ENCODE results near the gene PHEX.
A peak's percentile ranks its signal among the peaks of the same experiment; 100 is the strongest.

Gene PHEX

GRCh38 chrX:22184096-22184495 lies 152.0 kb downstream of the PHEX start:
- Histone ChIP-seq H3K79me1 (replicated peaks; ENCODE audit: low read length, poor library complexity, severe bottlenecking) (no peaks in the 10 kb centered on the region), H2BK120ac (ENCODE audit: low read depth, low read length) (no peak overlapping the region), H4K91ac (ENCODE audit: low read length) (no peak overlapping the region), H2AK5ac (ENCODE audit: low read length, severe bottlenecking) (no peak overlapping the region), H4K8ac (ENCODE audit: low read length) (no peak overlapping the region), H2BK5ac (ENCODE audit: low read depth, low read length, poor library complexity, severe bottlenecking) (no peak overlapping the region), H3K27ac (ENCODE audit: low read length, poor library complexity, severe bottlenecking) (no peak overlapping the region), H3K27me3 (ENCODE audit: control insufficient read depth in 1 of 2, insufficient read depth in 1 of 2, low read length in 2 of 2) (peaks cover 0 to 6% of the 10 kb centered on the region in 2 experiments), H3K4ac (ENCODE audit: low read depth in 1 of 2, low read length in 2 of 2) (no peak overlapping the region), H3K9ac (ENCODE audit: low read length) (no peak overlapping the region), H3K4me1 (ENCODE audit: control insufficient read depth, insufficient read depth, low read depth, low read length) (no peaks in the 10 kb centered on the region), H3K23ac (ENCODE audit: low read length in 2 of 2) (no peak overlapping the region), H3K14ac (ENCODE audit: low read length in 2 of 2) (no peak overlapping the region), H3K9me3 (ENCODE audit: control insufficient read depth, low read length) (no peaks in the 10 kb centered on the region), H3K36me3 (ENCODE audit: control insufficient read depth in 1 of 2, insufficient read depth in 2 of 2, low read depth in 1 of 2, low read length in 2 of 2) (no peaks in the 10 kb centered on the region), H2BK15ac (ENCODE audit: low read depth, poor library complexity, severe bottlenecking) (no peak overlapping the region), H2BK12ac (ENCODE audit: low read length in 2 of 2) (no peak overlapping the region), H2AFZ (ENCODE audit: low read depth, low read length) (no peak overlapping the region), H3K4me2 (ENCODE audit: low read length, poor library complexity, severe bottlenecking) (no peak overlapping the region), H3K18ac (ENCODE audit: low read depth in 1 of 2, low read length in 2 of 2) (no peak overlapping the region), H3K4me3 (ENCODE audit: insufficient read depth in 1 of 2, low read depth in 1 of 2, low read length in 2 of 2) (no peak overlapping the region)
- no CpG with 5 or more reads among the region's 2 CpGs for WGBS
- DNase-seq = no peak

- H3K23ac ChIP-seq (ENCODE audit: low read length in 2 of 2) = no peak overlapping the region
- H3K4me1 ChIP-seq (ENCODE audit: control insufficient read depth, insufficient read depth, low read depth, low read length) = no peaks in the 10 kb centered on the region
- no peak overlapping the region for H3K4me3 ChIP-seq (ENCODE audit: insufficient read depth in 1 of 2, low read depth in 1 of 2, low read length in 2 of 2)
- H3K36me3 ChIP-seq (ENCODE audit: control insufficient read depth in 1 of 2, insufficient read depth in 2 of 2, low read depth in 1 of 2, low read length in 2 of 2) = no peaks in the 10 kb centered on the region
- H3K18ac ChIP-seq (ENCODE audit: low read depth in 1 of 2, low read length in 2 of 2) = no peak overlapping the region
- H3K4ac ChIP-seq (ENCODE audit: low read depth in 1 of 2, low read length in 2 of 2) = no peak overlapping the region
- 88% methylated on average over 1 of the region's 2 CpGs for WGBS
- no peak for DNase-seq
- H3K79me1 ChIP-seq (replicated peaks; ENCODE audit: low read length, poor library complexity, severe bottlenecking) = no peaks in the 10 kb centered on the region
- H2BK12ac ChIP-seq (ENCODE audit: low read length in 2 of 2) = no peak overlapping the region
- no peak overlapping the region for H4K8ac ChIP-seq (ENCODE audit: low read length)
- H3K4me2 ChIP-seq (ENCODE audit: low read length, poor library complexity, severe bottlenecking) = no peak overlapping the region
- no peak overlapping the region for H2AFZ ChIP-seq (ENCODE audit: low read depth, low read length)
- peaks cover 0 to 6% of the 10 kb centered on the region in 2 experiments for H3K27me3 ChIP-seq (ENCODE audit: control insufficient read depth in 1 of 2, insufficient read depth in 1 of 2, low read length in 2 of 2)
- no peak overlapping the region for H3K27ac ChIP-seq (ENCODE audit: low read length, poor library complexity, severe bottlenecking)
- H4K91ac ChIP-seq (ENCODE audit: low read length) = no peak overlapping the region
- no peak overlapping the region for H2AK5ac ChIP-seq (ENCODE audit: low read length, severe bottlenecking)
- no peak overlapping the region for H2BK15ac ChIP-seq (ENCODE audit: low read depth, poor library complexity, severe bottlenecking)
- H2BK120ac ChIP-seq (ENCODE audit: low read depth, low read length) = no peak overlapping the region
- H3K14ac ChIP-seq (ENCODE audit: low read length in 2 of 2) = no peak overlapping the region
- no peak overlapping the region for H3K9ac ChIP-seq (ENCODE audit: low read length)
- no peaks in the 10 kb centered on the region for H3K9me3 ChIP-seq (ENCODE audit: control insufficient read depth, low read length)
- no peak overlapping the region for H2BK5ac ChIP-seq (ENCODE audit: low read depth, low read length, poor library complexity, severe bottlenecking)
Measured at GRCh38 chrX:22186165-22186564, 154.0 kb downstream of the PHEX start.

- H3K18ac ChIP-seq (ENCODE audit: low read depth in 1 of 2, low read length in 2 of 2) = peak overlapping the region in 1 of 2 experiments; percentile 34
- H3K4me1 ChIP-seq (ENCODE audit: control insufficient read depth, insufficient read depth, low read depth, low read length) = no peaks in the 10 kb centered on the region
- no peak overlapping the region for H2AK5ac ChIP-seq (ENCODE audit: low read length, severe bottlenecking)
- no peaks in the 10 kb centered on the region for H3K36me3 ChIP-seq (ENCODE audit: control insufficient read depth in 1 of 2, insufficient read depth in 2 of 2, low read depth in 1 of 2, low read length in 2 of 2)
- no peak overlapping the region for H3K23ac ChIP-seq (ENCODE audit: low read length in 2 of 2)
- H3K27ac ChIP-seq (ENCODE audit: low read length, poor library complexity, severe bottlenecking) = no peak overlapping the region
- no peak overlapping the region for H2BK120ac ChIP-seq (ENCODE audit: low read depth, low read length)
- H3K4me3 ChIP-seq (ENCODE audit: insufficient read depth in 1 of 2, low read depth in 1 of 2, low read length in 2 of 2) = no peak overlapping the region
- WGBS = 50% methylated on average over 7 of the region's 13 CpGs
- H3K9me3 ChIP-seq (ENCODE audit: control insufficient read depth, low read length) = no peaks in the 10 kb centered on the region
- H2BK15ac ChIP-seq (ENCODE audit: low read depth, poor library complexity, severe bottlenecking) = no peak overlapping the region
- H3K14ac ChIP-seq (ENCODE audit: low read length in 2 of 2) = no peak overlapping the region
- peak overlapping the region in 1 of 2 experiments; percentile 37 for H3K4ac ChIP-seq (ENCODE audit: low read depth in 1 of 2, low read length in 2 of 2)
- H3K4me2 ChIP-seq (ENCODE audit: low read length, poor library complexity, severe bottlenecking) = no peak overlapping the region
- H3K79me1 ChIP-seq (replicated peaks; ENCODE audit: low read length, poor library complexity, severe bottlenecking) = no peaks in the 10 kb centered on the region
- no peak overlapping the region for H4K8ac ChIP-seq (ENCODE audit: low read length)
- H2AFZ ChIP-seq (ENCODE audit: low read depth, low read length) = no peak overlapping the region
- no peak overlapping the region for H2BK5ac ChIP-seq (ENCODE audit: low read depth, low read length, poor library complexity, severe bottlenecking)
- H2BK12ac ChIP-seq (ENCODE audit: low read length in 2 of 2) = no peak overlapping the region
- H3K27me3 ChIP-seq (ENCODE audit: control insufficient read depth in 1 of 2, insufficient read depth in 1 of 2, low read length in 2 of 2) = peaks cover 0 to 3% of the 10 kb centered on the region in 2 experiments
- no peak overlapping the region for H3K9ac ChIP-seq (ENCODE audit: low read length)
- peak; percentile 57 for DNase-seq
- no peak overlapping the region for H4K91ac ChIP-seq (ENCODE audit: low read length)
Measured at GRCh38 chrX:22192419-22193060, 160.4 kb downstream of the PHEX start.

- H3K14ac ChIP-seq (ENCODE audit: low read length in 2 of 2) = no peak overlapping the region
- H3K9ac ChIP-seq (ENCODE audit: low read length) = no peak overlapping the region
- H3K18ac ChIP-seq (ENCODE audit: low read depth in 1 of 2, low read length in 2 of 2) = no peak overlapping the region
- H3K4me2 ChIP-seq (ENCODE audit: low read length, poor library complexity, severe bottlenecking) = no peak overlapping the region
- H3K4me3 ChIP-seq (ENCODE audit: insufficient read depth in 1 of 2, low read depth in 1 of 2, low read length in 2 of 2) = no peak overlapping the region
- no peaks in the 10 kb centered on the region for H3K27me3 ChIP-seq (ENCODE audit: control insufficient read depth in 1 of 2, insufficient read depth in 1 of 2, low read length in 2 of 2)
- H2AK5ac ChIP-seq (ENCODE audit: low read length, severe bottlenecking) = no peak overlapping the region
- peak; percentile 0 for DNase-seq
- H3K9me3 ChIP-seq (ENCODE audit: control insufficient read depth, low read length) = no peaks in the 10 kb centered on the region
- no peak overlapping the region for H3K23ac ChIP-seq (ENCODE audit: low read length in 2 of 2)
- no peak overlapping the region for H3K27ac ChIP-seq (ENCODE audit: low read length, poor library complexity, severe bottlenecking)
- H4K8ac ChIP-seq (ENCODE audit: low read length) = no peak overlapping the region
- WGBS = 95% methylated on average over 5 of the region's 8 CpGs
- H3K36me3 ChIP-seq (ENCODE audit: control insufficient read depth in 1 of 2, insufficient read depth in 2 of 2, low read depth in 1 of 2, low read length in 2 of 2) = no peaks in the 10 kb centered on the region
- H2BK5ac ChIP-seq (ENCODE audit: low read depth, low read length, poor library complexity, severe bottlenecking) = no peak overlapping the region
- H3K79me1 ChIP-seq (replicated peaks; ENCODE audit: low read length, poor library complexity, severe bottlenecking) = no peaks in the 10 kb centered on the region
- H2BK15ac ChIP-seq (ENCODE audit: low read depth, poor library complexity, severe bottlenecking) = no peak overlapping the region
- no peak overlapping the region for H2AFZ ChIP-seq (ENCODE audit: low read depth, low read length)
- no peak overlapping the region for H3K4ac ChIP-seq (ENCODE audit: low read depth in 1 of 2, low read length in 2 of 2)
- H2BK120ac ChIP-seq (ENCODE audit: low read depth, low read length) = no peak overlapping the region
- H3K4me1 ChIP-seq (ENCODE audit: control insufficient read depth, insufficient read depth, low read depth, low read length) = no peaks in the 10 kb centered on the region
- H4K91ac ChIP-seq (ENCODE audit: low read length) = no peak overlapping the region
- no peak overlapping the region for H2BK12ac ChIP-seq (ENCODE audit: low read length in 2 of 2)
Measured at GRCh38 chrX:22193851-22194659, 161.9 kb downstream of the PHEX start.
